Adipose tissue (tissue), 3 donors: Measurements from ENCODE around the gene RIC8B. TPM values are rescaled to one million over a fixed set of nuclear protein-coding genes. Genes with fewer than 3 reads are reported as not detected.
"Not testable (repeated sequence)": the region's sequence is repeated elsewhere in the genome, so short reads cannot be mapped to it uniquely, and the experiment has no call there.

Source experiments
- H3K27ac ChIP-seq: one replicate; pipeline ENCODE4 v1.5.1; 2013; ENCODE audit warnings: low read depth, low read length
- WGBS, 3 donors: extraction: QIAGEN DNeasy Blood & Tissue Kit; methylation state at CpG; one replicate each; pipeline ENCODE4 v1.1.7; 2013; 5-methylcytosine and 5-hydroxymethylcytosine counted together
- polyA plus RNA-seq, 3 donors: library from polyadenylated mRNA; stranded (reverse); fragments of 200-250 nt; gene quantifications; one replicate each; pipeline ENCODE4 v1.2.3, GENCODE V29; 2013
- donor health status: healthy with polysubstance abuse.
- donor health status: Bipolar disorder and iron deficiency.
- donor health status: healthy.

The RIC8B gene
- polyA plus RNA-seq, 3 donors, result 4.9 to 7.6 (median 5.8) TPM

- H3K27ac ChIP-seq, result no peak overlapping the region
- WGBS, 3 donors, result 92 to 97% (median 92%) methylated on average over 10 of the region's 10 CpGs
These were observed 139.0 kb downstream of the RIC8B start for GRCh38 chr12:106913456-106913855.

DNA sequence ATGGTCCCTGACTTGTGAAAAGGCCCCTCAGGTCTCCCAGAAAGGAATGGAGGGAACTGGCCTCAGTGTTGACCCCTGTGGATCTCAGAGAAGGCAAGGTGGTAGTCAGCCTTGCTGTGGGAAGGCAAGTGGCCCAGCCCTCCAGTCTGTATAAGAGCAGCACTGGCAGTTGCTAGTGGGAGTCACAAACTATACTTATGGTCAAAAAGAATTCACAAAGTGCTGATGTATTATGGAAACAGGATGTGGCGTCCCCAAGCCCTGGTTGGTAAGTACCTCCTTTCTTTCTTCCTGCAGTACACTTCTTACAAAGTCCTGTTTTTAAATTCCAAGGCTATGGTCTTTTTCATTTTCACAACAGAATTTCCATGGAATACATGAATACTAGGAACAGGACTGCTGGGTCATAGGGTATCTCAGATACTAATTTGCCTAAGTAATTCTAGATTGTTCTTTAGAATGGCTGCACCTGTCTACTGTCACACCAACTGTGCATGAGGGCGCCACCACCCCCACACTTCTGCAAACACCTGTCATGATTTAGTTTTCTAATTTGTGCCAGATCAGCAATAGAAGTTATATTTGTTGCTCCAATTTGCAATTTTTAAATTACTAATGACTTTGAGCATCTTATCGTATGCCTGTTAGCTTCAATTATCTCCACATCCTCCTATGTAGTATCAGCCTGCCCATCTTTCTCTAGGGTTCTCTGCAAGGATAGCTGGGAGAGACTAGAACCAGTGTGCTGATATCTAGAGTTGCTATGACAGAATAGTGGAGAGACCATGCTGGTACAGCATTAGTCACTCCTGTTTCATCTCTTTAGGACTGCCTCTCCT, 140.5 kb downstream of the RIC8B start:
- H3K27ac ChIP-seq, result no peak overlapping the region
- WGBS, 3 donors, result 76 to 84% (median 79%) methylated on average over 3 of the region's 3 CpGs

GRCh38 chr12:106915635-106916026, 141.1 kb downstream of the RIC8B start:
- no peak overlapping the region for H3K27ac ChIP-seq
- 60 to 78% (median 78%) methylated on average over 5 of the region's 5 CpGs for WGBS, 3 donors

- no peak overlapping the region for H3K27ac ChIP-seq
- 52 to 54% (median 53%) methylated on average over 7 of the region's 7 CpGs for WGBS, 3 donors
These were observed 143.0 kb downstream of the RIC8B start for GRCh38 chr12:106917503-106917902.

GRCh38 chr12:106918746-106919145, 144.3 kb downstream of the RIC8B start:
- 11 to 40% (median 24%) methylated on average over 3 of the region's 3 CpGs for WGBS, 3 donors
- H3K27ac ChIP-seq, result no peak overlapping the region

- H3K27ac ChIP-seq, result no peak overlapping the region
- 40 to 42% (median 41%) methylated on average over 4 of the region's 4 CpGs for WGBS, 3 donors
These were observed 145.5 kb downstream of the RIC8B start for GRCh38 chr12:106919910-106920544.

GRCh38 chr12:106921976-106922375, 147.5 kb downstream of the RIC8B start:
- 70 to 83% (median 75%) methylated on average over 2 of the region's 2 CpGs for WGBS, 3 donors
- H3K27ac ChIP-seq, result not testable (repeated sequence)

DNA sequence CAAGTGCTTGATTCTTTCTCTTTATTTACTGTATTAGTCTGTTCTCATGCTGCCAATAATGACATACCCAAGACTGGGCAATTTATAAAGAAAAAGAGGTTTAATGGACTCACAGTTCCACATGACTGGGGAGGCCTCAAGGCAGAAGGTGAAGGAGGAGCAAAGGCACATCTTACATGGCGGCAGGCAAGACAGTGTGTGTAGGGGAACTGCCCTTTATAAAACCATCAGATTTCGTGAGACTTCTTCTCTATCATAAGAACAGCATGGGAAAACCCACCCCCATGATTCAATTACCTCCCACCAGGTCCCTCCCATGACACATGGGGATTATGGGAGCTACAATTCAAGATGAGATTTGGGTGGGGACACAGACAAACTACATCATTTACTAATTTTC, 149.1 kb downstream of the RIC8B start:
- 86 to 96% (median 87%) methylated on average over 2 of the region's 2 CpGs for WGBS, 3 donors

DNA sequence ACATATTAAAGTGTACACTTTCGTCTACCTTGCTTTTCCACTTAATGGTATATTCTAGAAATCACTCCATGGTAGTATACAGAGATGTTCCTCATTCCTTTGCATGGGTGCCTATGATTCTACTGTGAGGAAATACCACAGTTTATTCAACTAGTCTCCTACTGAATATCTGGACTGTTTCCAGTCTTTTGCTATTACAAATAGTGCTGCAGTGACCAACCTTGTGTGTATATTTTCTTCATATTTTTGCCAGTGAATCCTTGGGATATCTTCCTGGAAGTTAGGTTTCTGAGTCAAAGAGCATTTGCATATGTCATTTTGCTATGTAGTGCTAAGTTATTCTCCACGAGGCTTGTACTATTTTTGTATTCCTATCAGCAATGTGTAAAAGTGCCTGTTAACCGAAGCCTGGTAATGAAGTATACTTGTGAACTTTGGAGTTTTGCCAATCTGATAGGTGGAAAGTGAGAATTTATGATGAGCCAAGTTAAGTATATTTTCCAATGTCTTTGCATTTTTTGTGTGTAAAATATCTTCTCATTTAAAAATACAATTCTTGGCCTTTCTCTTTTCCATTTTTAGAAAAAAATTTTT, 149.9 kb downstream of the RIC8B start:
- no peak overlapping the region for H3K27ac ChIP-seq
- 49 to 66% (median 63%) methylated on average over 3 of the region's 3 CpGs for WGBS, 3 donors

More for the DNA sequence above, 149.1 kb downstream of the RIC8B start:
- H3K27ac ChIP-seq, result not testable (repeated sequence)

DNA sequence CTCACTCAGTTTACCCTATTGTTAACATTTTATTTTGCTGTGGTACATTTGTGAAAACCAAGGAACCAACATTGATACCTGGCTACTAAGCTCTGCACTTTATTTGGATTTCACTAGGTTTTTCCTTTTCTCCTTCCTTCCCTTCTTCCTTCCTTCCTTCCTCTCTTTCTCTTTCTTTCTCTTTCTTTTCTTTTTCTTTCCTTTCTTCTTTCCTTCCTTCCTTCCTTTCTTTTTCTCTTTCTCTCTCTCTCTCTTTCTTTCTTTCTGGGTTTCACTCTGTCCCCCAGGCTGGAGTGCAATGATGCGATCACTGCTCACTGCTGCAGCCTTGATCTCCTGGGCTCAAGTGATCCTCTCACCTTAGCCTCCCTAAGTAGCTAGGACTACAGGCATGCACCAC, 152.2 kb downstream of the RIC8B start:
- WGBS, 3 donors, result 98 to 100% (median 100%) methylated on average over 1 of the region's 1 CpG
- no peak overlapping the region for H3K27ac ChIP-seq

GRCh38 chr12:106934277-106934676, 159.8 kb downstream of the RIC8B start:
- WGBS, 3 donors, result 80 to 90% (median 82%) methylated on average over 3 of the region's 3 CpGs
- H3K27ac ChIP-seq, result no peak overlapping the region

Other genes starting within 250 kb of the RIC8B start
- under 1 TPM in 2 of 3 donors, not detected in 1; 0.13 to 0.14 TPM for gene RFX4, start 191.7 kb upstream of the RIC8B start, polyA plus RNA-seq
- 10 to 100 TPM; 11.5 to 38.0 (median 13.9) TPM for gene TMEM263, start 181.2 kb downstream of the RIC8B start, polyA plus RNA-seq
- gene MTERF2, start 212.5 kb downstream of the RIC8B start, polyA plus RNA-seq, result 10 to 100 TPM; 12.0 to 19.8 (median 19.0) TPM